ENCODE measurements around the gene RHNO1. TPM values are rescaled to one million over a fixed set of nuclear protein-coding genes. Genes with fewer than 3 reads are reported as not detected.
A peak's percentile ranks its signal among the peaks of the same experiment; 100 is the strongest.
"Not testable (repeated sequence)": the region's sequence is repeated elsewhere in the genome, so short reads cannot be mapped to it uniquely, and the experiment has no call there.

RHNO1 gene
- total RNA-seq, 2 donors from 2014 or later = 18.9 to 32.9 TPM

DNA sequence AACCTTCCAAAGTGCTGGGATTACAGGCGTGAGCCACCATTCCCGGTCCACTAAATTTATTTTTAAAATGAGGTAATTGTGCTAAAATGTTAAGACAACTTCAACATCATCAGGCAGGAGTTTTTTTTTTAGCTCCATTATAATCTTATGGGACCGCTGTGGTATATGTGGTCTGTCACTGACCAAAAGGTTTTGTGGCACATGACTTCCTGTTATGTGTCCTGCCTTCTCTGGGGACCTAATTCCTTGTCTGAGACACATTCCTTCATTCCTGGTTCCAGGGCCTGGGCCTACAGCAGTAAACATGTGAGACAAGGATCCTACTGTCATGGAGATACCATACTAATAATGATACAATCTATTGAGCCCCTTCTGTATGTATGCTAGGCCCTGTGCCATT, 25.1 kb upstream of the RHNO1 start:
- H3K27me3 Mint-ChIP-seq = no peaks in the 10 kb centered on the region
- no peak overlapping the region for H3K4me3 Mint-ChIP-seq
- DNase-seq (no peak), ATAC-seq (no peak)
- H3K9me3 ChIP-seq (ENCODE audit: control insufficient read depth, low read length, poor library complexity, severe bottlenecking) = no peaks in the 10 kb centered on the region
- H3K4me1 Mint-ChIP-seq = no peaks in the 10 kb centered on the region
- no peak overlapping the region for H3K27ac Mint-ChIP-seq
- H3K36me3 Mint-ChIP-seq (ENCODE audit: low read depth) = peaks cover 3% of the 10 kb centered on the region

- H3K4me3 Mint-ChIP-seq = no peak overlapping the region
Measured at GRCh38 chr12:2853626-2854025, 23.4 kb upstream of the RHNO1 start.

DNA sequence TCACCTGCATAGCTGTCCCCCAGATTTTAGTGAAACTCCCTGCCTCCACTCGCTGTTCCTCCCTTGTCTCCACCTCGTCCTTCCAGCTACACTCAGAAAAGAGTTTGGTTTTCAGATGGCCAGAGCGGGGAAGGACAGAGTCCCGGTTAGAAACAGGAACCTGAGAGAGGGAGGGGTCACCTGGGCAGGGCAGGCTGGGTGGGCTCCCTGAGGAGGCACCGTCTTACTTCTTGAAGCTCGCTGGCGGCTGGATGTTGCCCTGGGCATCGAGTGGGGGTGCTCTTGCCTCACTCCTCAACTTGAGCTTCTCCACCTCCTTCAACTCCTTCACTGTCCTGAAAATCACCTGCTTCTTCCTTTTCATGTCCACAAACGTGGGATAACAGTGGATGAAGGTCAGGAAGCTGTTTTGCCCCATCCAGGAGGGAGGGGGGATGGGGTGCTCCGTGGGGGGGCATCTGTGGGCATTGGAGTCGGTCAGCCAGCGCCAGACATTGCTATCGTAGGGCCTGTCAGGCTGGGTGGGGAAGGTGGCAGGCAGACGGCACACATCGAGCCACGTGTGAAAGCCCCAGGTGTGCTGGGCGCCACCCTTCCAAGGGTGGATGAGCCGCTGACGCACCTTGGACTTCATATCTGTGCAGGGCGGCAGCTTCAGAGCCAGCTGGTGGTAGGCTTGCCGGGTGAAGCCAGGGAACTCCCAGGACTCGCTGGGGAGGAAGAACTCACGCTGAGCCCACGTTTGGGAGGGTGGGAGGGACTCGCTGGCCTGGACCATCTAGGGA, 22.2 kb upstream of the RHNO1 start:
- no peaks in the 10 kb centered on the region for H3K27me3 Mint-ChIP-seq
- H3K27ac Mint-ChIP-seq = no peak overlapping the region
- ATAC-seq (no peak), DNase-seq (no peak)
- no peaks in the 10 kb centered on the region for H3K36me3 Mint-ChIP-seq (ENCODE audit: low read depth)
- no peaks in the 10 kb centered on the region for H3K9me3 ChIP-seq (ENCODE audit: control insufficient read depth, low read length, poor library complexity, severe bottlenecking)
- peaks cover 2% of the 10 kb centered on the region for H3K4me1 Mint-ChIP-seq
- no peak overlapping the region for H3K4me3 Mint-ChIP-seq

More at GRCh38 chr12:2853626-2854025, 23.4 kb upstream of the RHNO1 start:
- Mint-ChIP-seq H3K27me3 (no peaks in the 10 kb centered on the region), H3K4me1 (peaks cover 1% of the 10 kb centered on the region), H3K27ac (no peak overlapping the region), H3K36me3 (ENCODE audit: low read depth) (no peaks in the 10 kb centered on the region)
- ATAC-seq (peak; percentile 69), DNase-seq (peak; percentile 29 to 32 (median 31))
- no peaks in the 10 kb centered on the region for H3K9me3 ChIP-seq (ENCODE audit: control insufficient read depth, low read length, poor library complexity, severe bottlenecking)

DNA sequence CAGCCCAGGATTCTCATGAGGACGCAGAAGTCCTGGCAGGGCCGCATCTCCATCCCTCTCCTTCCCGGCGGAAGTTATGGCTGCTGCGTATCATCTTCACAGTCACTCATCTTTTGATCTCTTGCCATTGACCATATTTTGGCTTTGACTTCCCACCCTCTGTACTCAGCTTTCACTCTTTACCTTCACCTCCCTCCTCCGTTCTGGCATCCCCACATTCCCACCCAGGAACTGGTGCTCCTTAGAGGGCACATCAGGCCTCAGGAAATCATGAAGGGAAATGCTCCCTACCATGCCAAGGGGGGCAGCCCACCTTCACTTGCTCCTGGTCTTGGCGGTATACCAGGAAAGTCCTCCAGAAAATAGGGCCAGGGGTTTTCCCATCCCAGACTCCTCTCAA, 21.5 kb upstream of the RHNO1 start:
- Mint-ChIP-seq H3K4me1 (peaks cover 2% of the 10 kb centered on the region), H3K36me3 (ENCODE audit: low read depth) (no peaks in the 10 kb centered on the region), H3K27ac (no peak overlapping the region), H3K27me3 (no peaks in the 10 kb centered on the region), H3K4me3 (no peak overlapping the region)
- ATAC-seq (no peak), DNase-seq (no peak)
- H3K9me3 ChIP-seq (ENCODE audit: control insufficient read depth, low read length, poor library complexity, severe bottlenecking) = no peaks in the 10 kb centered on the region

DNA sequence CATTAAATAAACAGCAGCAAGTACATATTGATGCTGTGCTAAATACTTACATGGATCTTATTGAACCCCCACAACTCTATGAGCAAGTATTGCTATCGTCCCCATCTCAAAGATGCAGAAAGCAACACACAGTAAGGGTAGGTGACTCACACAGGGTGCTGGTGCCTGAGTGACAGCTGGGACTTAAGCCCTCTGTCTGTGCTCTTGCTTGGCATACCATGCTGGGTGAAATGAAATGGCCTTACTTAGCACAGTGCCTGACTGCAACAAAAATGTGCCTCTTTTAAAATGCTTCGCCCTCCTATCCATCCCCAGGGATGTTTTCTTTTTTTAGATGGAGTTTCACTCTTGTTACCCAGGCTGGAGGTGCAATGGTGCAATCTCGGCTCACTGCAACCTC, 21.0 kb upstream of the RHNO1 start:
- H3K4me1 Mint-ChIP-seq = peaks cover 2% of the 10 kb centered on the region
- H3K9me3 ChIP-seq (ENCODE audit: control insufficient read depth, low read length, poor library complexity, severe bottlenecking) = no peaks in the 10 kb centered on the region
- no peak for DNase-seq
- no peak overlapping the region for H3K27ac Mint-ChIP-seq
- ATAC-seq = no peak
- H3K4me3 Mint-ChIP-seq = no peak overlapping the region
- no peaks in the 10 kb centered on the region for H3K27me3 Mint-ChIP-seq
- H3K36me3 Mint-ChIP-seq (ENCODE audit: low read depth) = no peaks in the 10 kb centered on the region

- DNase-seq (no peak), ATAC-seq (no peak)
- Mint-ChIP-seq H3K27ac (no peak within 1 kb of the TSS), H3K27me3 (no peaks in the 10 kb centered on the region), H3K36me3 (ENCODE audit: low read depth) (no peaks in the 10 kb centered on the region), H3K4me3 (no peak within 1 kb of the TSS), H3K4me1 (peaks cover 2% of the 10 kb centered on the region)
- no peaks in the 10 kb centered on the region for H3K9me3 ChIP-seq (ENCODE audit: control insufficient read depth, low read length, poor library complexity, severe bottlenecking)
Measured at GRCh38 chr12:2857021-2857431, 20.0 kb upstream of the RHNO1 start, which contains the start of gene TEX52. Gene TEX52, minus strand, starts transcription at chr12:2857039. Its CDS starts 13 bp downstream, at chr12:2857026.

GRCh38 chr12:2857576-2857975, 19.4 kb upstream of the RHNO1 start:
- H3K4me3 Mint-ChIP-seq = no peak overlapping the region
- no peaks in the 10 kb centered on the region for H3K9me3 ChIP-seq (ENCODE audit: control insufficient read depth, low read length, poor library complexity, severe bottlenecking)
- no peaks in the 10 kb centered on the region for H3K27me3 Mint-ChIP-seq
- no peak for DNase-seq
- H3K4me1 Mint-ChIP-seq = peaks cover 2% of the 10 kb centered on the region
- no peaks in the 10 kb centered on the region for H3K36me3 Mint-ChIP-seq (ENCODE audit: low read depth)
- no peak for ATAC-seq
- H3K27ac Mint-ChIP-seq = no peak overlapping the region

DNA sequence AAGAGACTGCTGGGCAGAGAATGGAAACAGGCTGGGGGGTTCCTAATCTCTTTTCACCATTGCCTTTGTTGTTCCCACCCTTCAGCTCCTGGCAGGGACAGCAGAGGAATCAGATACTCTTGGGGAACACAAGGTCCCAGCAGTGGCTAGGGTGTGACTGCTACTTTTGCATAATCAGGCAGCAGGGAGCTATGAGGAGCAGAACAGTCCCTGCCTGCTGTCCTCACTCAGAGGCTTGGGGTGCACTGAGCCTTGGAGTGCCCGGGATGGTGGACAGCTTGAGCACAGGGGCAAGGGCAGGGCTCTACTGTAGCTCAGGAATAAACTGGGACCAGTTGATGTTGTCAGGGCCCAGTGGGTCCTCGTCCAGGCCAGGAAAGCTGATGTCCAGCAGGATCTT, 18.7 kb upstream of the RHNO1 start:
- Mint-ChIP-seq H3K36me3 (ENCODE audit: low read depth) (no peaks in the 10 kb centered on the region), H3K4me1 (peaks cover 2% of the 10 kb centered on the region), H3K27me3 (no peaks in the 10 kb centered on the region), H3K4me3 (no peak overlapping the region), H3K27ac (peak overlapping the region; percentile 81)
- H3K9me3 ChIP-seq (ENCODE audit: control insufficient read depth, low read length, poor library complexity, severe bottlenecking) = no peaks in the 10 kb centered on the region
- DNase-seq (no peak), ATAC-seq (no peak)

DNA sequence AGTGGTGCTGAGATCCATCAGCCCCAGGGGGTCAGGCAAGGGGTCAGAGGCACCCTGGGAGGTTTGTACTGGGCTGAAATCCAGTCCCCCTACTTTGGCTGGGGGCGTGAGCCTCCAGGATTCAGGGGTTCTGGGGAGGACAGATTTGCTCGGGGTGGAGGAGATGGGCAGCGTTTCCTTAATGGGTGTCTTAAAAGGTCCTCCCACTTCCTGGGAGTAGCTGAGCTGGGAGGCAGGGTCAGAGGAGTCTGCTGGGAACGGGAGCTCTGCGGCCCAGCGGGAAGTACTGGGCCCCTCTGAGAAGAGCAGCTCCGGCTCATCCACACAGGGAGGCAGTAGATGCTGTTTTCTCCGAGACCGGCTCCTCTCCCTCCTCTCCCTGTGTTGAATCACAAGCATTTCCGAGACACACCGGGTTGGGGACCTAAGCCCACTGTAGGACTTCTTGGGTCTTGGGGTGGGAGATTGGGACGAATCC, 18.0 kb upstream of the RHNO1 start:
- DNase-seq = no peak
- Mint-ChIP-seq H3K36me3 (ENCODE audit: low read depth) (no peaks in the 10 kb centered on the region), H3K27ac (peak overlapping the region; percentile 81), H3K27me3 (no peaks in the 10 kb centered on the region), H3K4me1 (peaks cover 4% of the 10 kb centered on the region), H3K4me3 (no peak overlapping the region)
- no peak for ATAC-seq
- H3K9me3 ChIP-seq (ENCODE audit: control insufficient read depth, low read length, poor library complexity, severe bottlenecking) = no peaks in the 10 kb centered on the region

GRCh38 chr12:2860170-2860569, 16.9 kb upstream of the RHNO1 start:
- no peaks in the 10 kb centered on the region for H3K36me3 Mint-ChIP-seq (ENCODE audit: low read depth)

DNA sequence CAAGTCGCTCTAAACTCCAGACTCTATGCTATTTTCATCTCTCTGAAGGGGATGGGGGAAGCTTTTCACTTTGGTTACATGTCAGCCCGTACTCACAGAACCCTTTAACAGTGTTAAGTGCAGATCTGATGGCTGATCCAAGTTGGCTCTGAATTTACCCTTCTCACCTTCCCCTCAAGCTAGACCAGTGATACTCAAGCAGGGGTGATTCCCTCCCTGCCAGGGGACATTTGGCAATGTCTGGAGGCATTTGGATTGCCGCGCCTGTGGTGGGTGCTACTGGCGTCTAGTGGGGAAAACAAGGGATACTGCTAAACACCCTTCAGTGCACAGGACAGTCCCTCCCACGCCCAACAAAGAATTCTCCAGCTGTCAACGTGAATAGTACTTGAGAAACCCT, 14.1 kb upstream of the RHNO1 start:
- no peak for DNase-seq
- ATAC-seq = no peak
- H3K4me1 Mint-ChIP-seq = peaks cover 6% of the 10 kb centered on the region
- H3K27me3 Mint-ChIP-seq = no peaks in the 10 kb centered on the region
- H3K4me3 Mint-ChIP-seq = no peak overlapping the region
- H3K9me3 ChIP-seq (ENCODE audit: control insufficient read depth, low read length, poor library complexity, severe bottlenecking) = no peaks in the 10 kb centered on the region
- H3K27ac Mint-ChIP-seq = no peak overlapping the region
- no peaks in the 10 kb centered on the region for H3K36me3 Mint-ChIP-seq (ENCODE audit: low read depth)

More at GRCh38 chr12:2860170-2860569, 16.9 kb upstream of the RHNO1 start:
- Mint-ChIP-seq H3K4me1 (peaks cover 4% of the 10 kb centered on the region), H3K4me3 (no peak overlapping the region), H3K27me3 (no peaks in the 10 kb centered on the region), H3K27ac (no peak overlapping the region)
- no peaks in the 10 kb centered on the region for H3K9me3 ChIP-seq (ENCODE audit: control insufficient read depth, low read length, poor library complexity, severe bottlenecking)
- DNase-seq (no peak), ATAC-seq (no peak)

DNA sequence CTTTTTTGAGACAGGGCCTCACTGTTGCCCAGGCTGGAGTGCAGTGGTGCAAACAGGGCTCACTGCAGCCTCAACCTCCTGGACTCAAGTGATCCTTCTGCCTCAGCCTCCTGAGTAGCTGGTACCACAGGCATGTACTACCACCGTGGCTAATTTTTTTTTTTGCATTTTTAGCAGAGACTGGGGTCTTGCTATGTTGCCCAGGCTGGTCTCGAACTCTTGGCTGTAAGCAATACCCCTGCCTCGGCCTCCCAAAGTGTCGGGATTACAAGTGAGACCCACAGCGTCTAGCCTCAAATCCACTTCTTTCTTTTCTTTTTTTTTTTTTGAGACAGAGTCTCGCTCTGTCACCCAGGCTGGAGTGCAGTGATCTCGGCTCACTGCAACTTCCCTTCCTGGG, 13.6 kb upstream of the RHNO1 start:
- DNase-seq; H3K27ac Mint-ChIP-seq; H3K9me3 ChIP-seq (ENCODE audit: control insufficient read depth, low read length, poor library complexity, severe bottlenecking); H3K27me3 Mint-ChIP-seq; H3K4me1 Mint-ChIP-seq; H3K36me3 Mint-ChIP-seq (ENCODE audit: low read depth); H3K4me3 Mint-ChIP-seq; ATAC-seq: not testable (repeated sequence)

DNA sequence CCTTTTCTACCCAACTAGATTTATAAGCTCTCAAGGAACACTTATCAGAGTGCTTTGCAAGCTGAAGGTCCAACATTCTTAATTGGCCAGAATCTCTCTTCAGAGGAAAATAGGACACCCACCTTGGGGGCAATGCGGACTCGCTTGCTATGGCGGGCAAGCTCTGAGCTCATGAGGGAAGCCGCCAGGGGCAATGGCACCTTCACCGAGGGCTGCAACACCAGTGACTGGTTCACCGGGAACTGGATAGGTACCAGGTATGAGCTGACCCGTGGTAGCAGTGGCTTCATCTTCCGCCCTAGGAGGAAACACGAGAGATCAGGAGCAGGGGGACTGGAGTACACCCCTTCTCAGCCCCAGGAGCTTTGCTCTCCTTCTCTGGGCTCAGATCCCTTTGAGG, 12.8 kb upstream of the RHNO1 start:
- DNase-seq = no peak
- H3K9me3 ChIP-seq (ENCODE audit: control insufficient read depth, low read length, poor library complexity, severe bottlenecking) = no peaks in the 10 kb centered on the region
- ATAC-seq = no peak
- Mint-ChIP-seq H3K4me1 (peaks cover 6% of the 10 kb centered on the region), H3K27ac (peak overlapping the region; percentile 60), H3K4me3 (no peak overlapping the region), H3K36me3 (ENCODE audit: low read depth) (no peaks in the 10 kb centered on the region), H3K27me3 (no peaks in the 10 kb centered on the region)
